SK-N-SH treated with all-trans-retinoic acid at 6 μM for 48 hours (cell line): ENCODE measurements around the gene ARHGAP15.

ENCODE experiments used
- ATAC-seq: fragments of 200-7000 bp; cut with Tn5 transposase; 3 replicates; pipeline ENCODE4 v1.9.1; 2020; ENCODE audit warnings: mild to moderate bottlenecking, moderate library complexity
- ARNTL ChIP-seq: fragments of 450-650 bp; formaldehyde crosslinking; IDR thresholded peaks from 2 replicates; pipeline ENCODE4 v1.5.0; 2020; ENCODE audit warnings: low read depth, mild to moderate bottlenecking, moderate library complexity, borderline replicate concordance
- BACH2 ChIP-seq: fragments of 250-450 bp; sonication (Bioruptor Pico); IDR thresholded peaks from 2 replicates; pipeline ENCODE4 v1.9.0; 2021; ENCODE audit warnings: mild to moderate bottlenecking, borderline replicate concordance
- CSDC2 ChIP-seq: fragments of 250-450 bp; sonication (Bioruptor Pico); IDR thresholded peaks from 2 replicates; pipeline ENCODE4 v1.5.0; 2020; ENCODE audit warnings: mild to moderate bottlenecking, moderate library complexity
- ESRRG ChIP-seq: fragments of 250-450 bp; sonication (Bioruptor Pico); IDR thresholded peaks from 2 replicates; pipeline ENCODE4 v1.6.1; 2021; ENCODE audit warnings: mild to moderate bottlenecking
- GLIS3 ChIP-seq: fragments of 250-450 bp; sonication (Bioruptor Pico); IDR thresholded peaks from 2 replicates; pipeline ENCODE4 v1.5.0; 2020; ENCODE audit warnings: mild to moderate bottlenecking, moderate library complexity
- ISL1 ChIP-seq: fragments of 250-450 bp; sonication (Bioruptor Pico); IDR thresholded peaks from 2 replicates; pipeline ENCODE4 v2.1.2; 2022; ENCODE audit warnings: mild to moderate bottlenecking, moderate library complexity
- OSR1 ChIP-seq: fragments of 250-450 bp; sonication (Bioruptor Pico); IDR thresholded peaks from 2 replicates; pipeline ENCODE4 v1.8.0; 2022; ENCODE audit warnings: moderate library complexity, mild to moderate bottlenecking, inconsistent platforms
- PPARA ChIP-seq: fragments of 250-450 bp; sonication (Bioruptor Pico); IDR thresholded peaks from 2 replicates; pipeline ENCODE4 v1.5.0; 2020; ENCODE audit warnings: mild to moderate bottlenecking, borderline replicate concordance
- RARB ChIP-seq: fragments of 250-450 bp; sonication (Bioruptor Pico); IDR thresholded peaks from 2 replicates; pipeline ENCODE4 v1.8.0; 2021; ENCODE audit warnings: mild to moderate bottlenecking, moderate library complexity
- TCF4 ChIP-seq: fragments of 250-450 bp; sonication (Bioruptor Pico); IDR thresholded peaks from 2 replicates; pipeline ENCODE4 v1.8.0; 2021; ENCODE audit warnings: mild to moderate bottlenecking, moderate library complexity, borderline replicate concordance
- TOX ChIP-seq: fragments of 250-450 bp; sonication (Bioruptor Pico); IDR thresholded peaks from 2 replicates; pipeline ENCODE4 v1.8.0; 2021; ENCODE audit warnings: mild to moderate bottlenecking, moderate library complexity, borderline replicate concordance
- ZFP3 ChIP-seq: fragments of 250-450 bp; sonication (Bioruptor Pico); IDR thresholded peaks from 2 replicates; pipeline ENCODE4 v1.5.0; 2020; ENCODE audit warnings: mild to moderate bottlenecking, moderate library complexity
- ZFP30 ChIP-seq: fragments of 450-650 bp; formaldehyde crosslinking; IDR thresholded peaks from 2 replicates; pipeline ENCODE4 v1.5.0; 2022; ENCODE audit warnings: mild to moderate bottlenecking, moderate library complexity
- ZNF565 ChIP-seq: fragments of 450-650 bp; formaldehyde crosslinking; conservative IDR thresholded peaks from 2 replicates; pipeline ENCODE4 v1.5.0; 2020; ENCODE audit warnings: low read depth, mild to moderate bottlenecking, moderate library complexity
- ZNF70 ChIP-seq: fragments of 450-650 bp; formaldehyde crosslinking; IDR thresholded peaks from 2 replicates; pipeline ENCODE4 v1.5.0; 2020; ENCODE audit warnings: mild to moderate bottlenecking, moderate library complexity
- ZNF8 ChIP-seq: fragments of 450-650 bp; formaldehyde crosslinking; IDR thresholded peaks from 2 replicates; pipeline ENCODE4 v1.5.0; 2020; ENCODE audit warnings: mild to moderate bottlenecking, moderate library complexity
- TF ChIP-seq, protein P1 (sequence below): fragments of 250-450 bp; sonication (Bioruptor Pico); IDR thresholded peaks from 2 replicates; pipeline ENCODE4 v1.5.0; 2020; ENCODE audit warnings: mild to moderate bottlenecking, moderate library complexity
- TF ChIP-seq, protein P2 (sequence below): fragments of 250-450 bp; sonication (Bioruptor Pico); IDR thresholded peaks from 2 replicates; pipeline ENCODE4 v1.8.0; 2020; ENCODE audit warnings: mild to moderate bottlenecking, moderate library complexity, borderline replicate concordance
- TF ChIP-seq, protein P3 (sequence below): fragments of 250-450 bp; sonication (Bioruptor Pico); IDR thresholded peaks from 2 replicates; pipeline ENCODE4 v1.5.1; 2020; ENCODE audit warnings: low read depth, mild to moderate bottlenecking, moderate library complexity
- TF ChIP-seq, protein P4 (sequence below): fragments of 250-450 bp; sonication (Bioruptor Pico); IDR thresholded peaks from 2 replicates; pipeline ENCODE4 v1.5.1; 2021; ENCODE audit warnings: mild to moderate bottlenecking, moderate library complexity

The ARHGAP15 gene

DNA sequence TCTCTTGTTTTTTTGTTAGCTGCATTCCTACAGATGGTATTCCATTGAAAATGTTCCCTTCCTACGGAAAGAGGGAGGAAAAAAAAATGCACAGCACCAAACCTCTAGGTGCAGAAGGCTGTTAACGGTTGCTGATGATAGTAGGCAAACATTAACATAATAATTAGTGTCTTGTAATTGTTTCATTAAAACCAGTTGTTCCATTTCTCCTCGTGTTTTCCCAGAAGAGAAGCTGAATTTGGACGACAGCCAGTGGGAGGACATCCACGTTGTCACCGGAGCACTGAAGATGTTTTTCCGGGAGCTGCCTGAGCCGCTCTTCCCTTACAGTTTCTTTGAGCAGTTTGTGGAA, 494.7 kb downstream of the ARHGAP15 start:
- no peak for ATAC-seq
- TF ChIP-seq ZFP3 (no peak), CSDC2 (CRISPR knock-in tag) (no peak), ESRRG (CRISPR knock-in tag) (no peak), ISL1 (no peak), RARB (CRISPR knock-in tag) (no peak), ZNF565 (CRISPR knock-in tag) (no peak), ZNF8 (CRISPR knock-in tag) (no peak), PPARA (CRISPR knock-in tag) (no peak), ZFP30 (CRISPR knock-in tag) (no peak), BACH2 (CRISPR knock-in tag) (no peak), ARNTL (CRISPR knock-in tag) (no peak), TOX (CRISPR knock-in tag) (no peak), ZNF70 (no peak), TCF4 (CRISPR knock-in tag) (no peak), GLIS3 (CRISPR knock-in tag) (no peak)
- TF ChIP-seq, protein P1, sequence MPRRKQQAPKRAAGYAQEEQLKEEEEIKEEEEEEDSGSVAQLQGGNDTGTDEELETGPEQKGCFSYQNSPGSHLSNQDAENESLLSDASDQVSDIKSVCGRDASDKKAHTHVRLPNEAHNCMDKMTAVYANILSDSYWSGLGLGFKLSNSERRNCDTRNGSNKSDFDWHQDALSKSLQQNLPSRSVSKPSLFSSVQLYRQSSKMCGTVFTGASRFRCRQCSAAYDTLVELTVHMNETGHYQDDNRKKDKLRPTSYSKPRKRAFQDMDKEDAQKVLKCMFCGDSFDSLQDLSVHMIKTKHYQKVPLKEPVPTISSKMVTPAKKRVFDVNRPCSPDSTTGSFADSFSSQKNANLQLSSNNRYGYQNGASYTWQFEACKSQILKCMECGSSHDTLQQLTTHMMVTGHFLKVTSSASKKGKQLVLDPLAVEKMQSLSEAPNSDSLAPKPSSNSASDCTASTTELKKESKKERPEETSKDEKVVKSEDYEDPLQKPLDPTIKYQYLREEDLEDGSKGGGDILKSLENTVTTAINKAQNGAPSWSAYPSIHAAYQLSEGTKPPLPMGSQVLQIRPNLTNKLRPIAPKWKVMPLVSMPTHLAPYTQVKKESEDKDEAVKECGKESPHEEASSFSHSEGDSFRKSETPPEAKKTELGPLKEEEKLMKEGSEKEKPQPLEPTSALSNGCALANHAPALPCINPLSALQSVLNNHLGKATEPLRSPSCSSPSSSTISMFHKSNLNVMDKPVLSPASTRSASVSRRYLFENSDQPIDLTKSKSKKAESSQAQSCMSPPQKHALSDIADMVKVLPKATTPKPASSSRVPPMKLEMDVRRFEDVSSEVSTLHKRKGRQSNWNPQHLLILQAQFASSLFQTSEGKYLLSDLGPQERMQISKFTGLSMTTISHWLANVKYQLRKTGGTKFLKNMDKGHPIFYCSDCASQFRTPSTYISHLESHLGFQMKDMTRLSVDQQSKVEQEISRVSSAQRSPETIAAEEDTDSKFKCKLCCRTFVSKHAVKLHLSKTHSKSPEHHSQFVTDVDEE (CRISPR knock-in tag): no peak
- TF ChIP-seq, protein P2, sequence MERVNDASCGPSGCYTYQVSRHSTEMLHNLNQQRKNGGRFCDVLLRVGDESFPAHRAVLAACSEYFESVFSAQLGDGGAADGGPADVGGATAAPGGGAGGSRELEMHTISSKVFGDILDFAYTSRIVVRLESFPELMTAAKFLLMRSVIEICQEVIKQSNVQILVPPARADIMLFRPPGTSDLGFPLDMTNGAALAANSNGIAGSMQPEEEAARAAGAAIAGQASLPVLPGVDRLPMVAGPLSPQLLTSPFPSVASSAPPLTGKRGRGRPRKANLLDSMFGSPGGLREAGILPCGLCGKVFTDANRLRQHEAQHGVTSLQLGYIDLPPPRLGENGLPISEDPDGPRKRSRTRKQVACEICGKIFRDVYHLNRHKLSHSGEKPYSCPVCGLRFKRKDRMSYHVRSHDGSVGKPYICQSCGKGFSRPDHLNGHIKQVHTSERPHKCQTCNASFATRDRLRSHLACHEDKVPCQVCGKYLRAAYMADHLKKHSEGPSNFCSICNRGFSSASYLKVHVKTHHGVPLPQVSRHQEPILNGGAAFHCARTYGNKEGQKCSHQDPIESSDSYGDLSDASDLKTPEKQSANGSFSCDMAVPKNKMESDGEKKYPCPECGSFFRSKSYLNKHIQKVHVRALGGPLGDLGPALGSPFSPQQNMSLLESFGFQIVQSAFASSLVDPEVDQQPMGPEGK (CRISPR knock-in tag): no peak
- TF ChIP-seq, protein P3, sequence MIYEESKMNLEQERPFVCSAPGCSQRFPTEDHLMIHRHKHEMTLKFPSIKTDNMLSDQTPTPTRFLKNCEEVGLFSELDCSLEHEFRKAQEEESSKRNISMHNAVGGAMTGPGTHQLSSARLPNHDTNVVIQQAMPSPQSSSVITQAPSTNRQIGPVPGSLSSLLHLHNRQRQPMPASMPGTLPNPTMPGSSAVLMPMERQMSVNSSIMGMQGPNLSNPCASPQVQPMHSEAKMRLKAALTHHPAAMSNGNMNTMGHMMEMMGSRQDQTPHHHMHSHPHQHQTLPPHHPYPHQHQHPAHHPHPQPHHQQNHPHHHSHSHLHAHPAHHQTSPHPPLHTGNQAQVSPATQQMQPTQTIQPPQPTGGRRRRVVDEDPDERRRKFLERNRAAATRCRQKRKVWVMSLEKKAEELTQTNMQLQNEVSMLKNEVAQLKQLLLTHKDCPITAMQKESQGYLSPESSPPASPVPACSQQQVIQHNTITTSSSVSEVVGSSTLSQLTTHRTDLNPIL: no peak
- TF ChIP-seq, protein P4, sequence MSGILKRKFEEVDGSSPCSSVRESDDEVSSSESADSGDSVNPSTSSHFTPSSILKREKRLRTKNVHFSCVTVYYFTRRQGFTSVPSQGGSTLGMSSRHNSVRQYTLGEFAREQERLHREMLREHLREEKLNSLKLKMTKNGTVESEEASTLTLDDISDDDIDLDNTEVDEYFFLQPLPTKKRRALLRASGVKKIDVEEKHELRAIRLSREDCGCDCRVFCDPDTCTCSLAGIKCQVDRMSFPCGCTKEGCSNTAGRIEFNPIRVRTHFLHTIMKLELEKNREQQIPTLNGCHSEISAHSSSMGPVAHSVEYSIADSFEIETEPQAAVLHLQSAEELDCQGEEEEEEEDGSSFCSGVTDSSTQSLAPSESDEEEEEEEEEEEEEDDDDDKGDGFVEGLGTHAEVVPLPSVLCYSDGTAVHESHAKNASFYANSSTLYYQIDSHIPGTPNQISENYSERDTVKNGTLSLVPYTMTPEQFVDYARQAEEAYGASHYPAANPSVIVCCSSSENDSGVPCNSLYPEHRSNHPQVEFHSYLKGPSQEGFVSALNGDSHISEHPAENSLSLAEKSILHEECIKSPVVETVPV (CRISPR knock-in tag): no peak

DNA sequence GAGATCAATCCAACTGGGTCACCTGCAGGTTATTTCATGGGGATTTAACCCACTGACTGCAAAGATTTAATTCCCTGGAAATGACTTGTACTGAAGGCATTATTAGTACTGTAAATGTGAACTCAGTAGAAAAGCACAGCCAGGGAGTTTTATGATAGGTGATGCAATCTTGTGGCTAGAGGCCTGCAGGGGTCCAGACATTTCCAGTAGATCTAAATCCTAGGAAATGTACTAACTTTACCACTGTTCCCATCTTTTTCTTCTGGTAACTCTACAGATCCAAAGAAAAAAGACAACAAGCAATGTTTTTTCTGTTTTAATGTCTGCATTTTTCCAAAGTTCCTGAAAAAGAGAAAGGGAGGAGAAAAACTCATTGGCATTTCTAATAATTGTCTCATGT, 500.1 kb downstream of the ARHGAP15 start:
- no peak for ATAC-seq
- no peak for TF ChIP-seq RARB (CRISPR knock-in tag)
- TF ChIP-seq OSR1 (CRISPR knock-in tag): no peak
- TF ChIP-seq, protein P2 (CRISPR knock-in tag): no peak
- TF ChIP-seq TOX (CRISPR knock-in tag): no peak
- TF ChIP-seq, protein P3: no peak
- no peak for TF ChIP-seq ZNF70
- TF ChIP-seq, protein P1 (CRISPR knock-in tag): no peak
- no peak for TF ChIP-seq ESRRG (CRISPR knock-in tag)
- no peak for TF ChIP-seq ARNTL (CRISPR knock-in tag)
- TF ChIP-seq ZFP30 (CRISPR knock-in tag): no peak
